HCT116 (cell line): ENCODE results near the gene SEC16A. TPM values are rescaled to one million over a fixed set of nuclear protein-coding genes. Genes with fewer than 3 reads are reported as not detected.

Experiments used
- ATAC-seq: fragments of 200-7000 bp; cut with Tn5 transposase; 2 replicates; pipeline ENCODE4 v1.9.1; 2020; ENCODE audit warnings: mild to moderate bottlenecking, moderate library complexity
- BruUV-seq: library from RNA; stranded (reverse); fragments of 400-500 nt; replicated peaks from 2 replicates; lab custom pipeline; 2021; lab: Mats Ljungman, UMichigan
- CTCF ChIA-PET: fragments of 300-600 bp; sonication (Branson Sonifier 250); formaldehyde crosslinking; loops from one replicate; lab custom pipeline; 2021; ENCODE audit warnings: antibody characterized with exemption; lab: Charles Lee
- POLR2A ChIA-PET: fragments of 300-600, 350-600 bp; sonication (Branson Sonifier 250); formaldehyde crosslinking; loops from one replicate; lab custom pipeline; 2021; ENCODE audit warnings: antibody characterized with exemption; lab: Charles Lee
- RAD21 ChIA-PET, 2 experiments: fragments of 300-600 bp; sonication (Branson Sonifier 250); formaldehyde crosslinking; loops; one replicate each; lab custom pipeline; 2023; ENCODE audit warnings: low total read pairs in 2 of 2; ENCODE audit not compliant: uncharacterized antibody in 2 of 2, unreplicated experiment in 2 of 2, low non-redundant PET in 1 of 2; lab: Charles Lee
- DNase-seq: peaks from one replicate; pipeline ENCODE4 v3.0.0-alpha.2; 2010; ENCODE audit warnings: low read depth, low spot score
- H2AFZ ChIP-seq: fragments of 200-600 bp; shearing (Covaris generic), sonication (generic); 2 replicates; pipeline ENCODE4 v1.6.1; 2017; ENCODE audit warnings: low read depth, mixed run types, mixed read lengths, antibody characterized with exemption, low read length; ENCODE audit not compliant: poor library complexity, severe bottlenecking
- H3K27ac ChIP-seq: 2 replicates; pipeline ENCODE4 v1.5.1; 2012; ENCODE audit warnings: low read depth, low read length
- H3K27me3 ChIP-seq: fragments of 200-600 bp; sonication (generic); 2 replicates; pipeline ENCODE4 v1.6.1; 2016; ENCODE audit warnings: mixed run types, low read length, mixed read lengths; ENCODE audit not compliant: insufficient read depth
- H3K36me3 ChIP-seq, 2 experiments: fragments of 200-500 bp in 1 of 2; fragments of 200-600 bp in 1 of 2; sonication (Bioruptor generic) in 1 of 2; sonication (generic) in 1 of 2; 2 replicates each; pipeline versions ENCODE4 v1.5.1 to v1.6.1; 2014 to 2016; ENCODE audit warnings: low read length in 2 of 2, inconsistent platforms in 1 of 2, mixed read lengths in 1 of 2, mixed run types in 1 of 2; ENCODE audit not compliant: insufficient read depth in 2 of 2, control insufficient read depth in 1 of 2
- H3K4me1 ChIP-seq, 2 experiments: fragments of 200-600 bp in 1 of 2; sonication (generic) in 1 of 2; 2 replicates each; pipeline versions ENCODE4 v1.5.1 to v1.6.1; 2012 to 2017; ENCODE audit warnings: low read length in 2 of 2, inconsistent platforms in 1 of 2, mild to moderate bottlenecking in 1 of 2, mixed read lengths in 1 of 2, mixed run types in 1 of 2, moderate library complexity in 1 of 2; ENCODE audit not compliant: insufficient read depth in 2 of 2, control insufficient read depth in 1 of 2
- H3K4me2 ChIP-seq: fragments of 200-600 bp; sonication (generic); 2 replicates; pipeline ENCODE4 v1.6.1; 2017; ENCODE audit warnings: mixed run types, low read length, mixed read lengths
- H3K4me3 ChIP-seq, 2 experiments: fragments of 200-600 bp in 1 of 2; sonication (generic) in 1 of 2; replicated peaks in 1 of 2; 2 replicates each; pipeline ENCODE4 v1.5.1; 2011 to 2016; ENCODE audit warnings: low read length in 2 of 2, control low read depth in 1 of 2, low read depth in 1 of 2, mild to moderate bottlenecking in 1 of 2, mixed read lengths in 1 of 2, mixed run types in 1 of 2
- H3K79me2 ChIP-seq: fragments of 200-600 bp; sonication (generic); 2 replicates; pipeline ENCODE4 v1.6.1; 2017; ENCODE audit warnings: mild to moderate bottlenecking, mixed run types, low read length, moderate library complexity, mixed read lengths; ENCODE audit not compliant: insufficient read depth
- H3K9ac ChIP-seq: fragments of 200-600 bp; sonication (generic); 2 replicates; pipeline ENCODE4 v1.6.1; 2016; ENCODE audit warnings: low read length, mixed read lengths
- H3K9me2 ChIP-seq: fragments of 200-600 bp; sonication (generic), shearing (Covaris generic); 2 replicates; pipeline ENCODE4 v1.6.1; 2017; ENCODE audit warnings: mixed run types, mild to moderate bottlenecking, moderate library complexity; ENCODE audit not compliant: insufficient read depth
- H3K9me3 ChIP-seq, 2 experiments: fragments of 200-500 bp in 1 of 2; fragments of 200-600 bp in 1 of 2; sonication (Bioruptor generic) in 1 of 2; sonication (generic) in 1 of 2; 2 replicates each; pipeline ENCODE4 v1.6.1; 2014 to 2017; ENCODE audit warnings: low read length in 2 of 2, mixed read lengths in 2 of 2, inconsistent platforms in 1 of 2, low read depth in 1 of 2, mild to moderate bottlenecking in 1 of 2, mixed run types in 1 of 2, moderate library complexity in 1 of 2; ENCODE audit not compliant: control insufficient read depth in 1 of 2, insufficient read depth in 1 of 2
- H4K20me1 ChIP-seq: fragments of 200-600 bp; sonication (generic), shearing (Covaris generic); 2 replicates; pipeline ENCODE4 v1.6.1; 2017; ENCODE audit warnings: mixed run types, mild to moderate bottlenecking, moderate library complexity; ENCODE audit not compliant: insufficient read depth
- CBX3 ChIP-seq: IDR thresholded peaks from 2 replicates; pipeline ENCODE4 v1.6.1; 2012; ENCODE audit warnings: low read depth
- CEBPB ChIP-seq: IDR thresholded peaks from 2 replicates; pipeline ENCODE4 v1.6.1; 2012; ENCODE audit warnings: low read depth
- CTCF ChIP-seq, 3 experiments: fragments of 200-600 bp in 1 of 3; sonication (generic) in 1 of 3; IDR thresholded peaks in 2 of 3; conservative IDR thresholded peaks in 1 of 3; 2 replicates each; pipeline ENCODE4 v1.5.1; 2012 to 2017; ENCODE audit warnings: low read depth in 2 of 3, low read length in 2 of 3, antibody characterized with exemption in 1 of 3, borderline replicate concordance in 1 of 3, control low read depth in 1 of 3, mild to moderate bottlenecking in 1 of 3, mixed read lengths in 1 of 3, mixed run types in 1 of 3, moderate library complexity in 1 of 3; ENCODE audit not compliant: insufficient read depth in 1 of 3
- EGR1 ChIP-seq: IDR thresholded peaks from 2 replicates; pipeline ENCODE4 v1.6.1; 2012; ENCODE audit warnings: low read depth
- EZH2 ChIP-seq: fragments of 200-600 bp; sonication (generic); IDR thresholded peaks from 2 replicates; pipeline ENCODE4 v1.6.1; 2017; ENCODE audit warnings: antibody characterized with exemption, mixed run types
- EZH2phosphoT487 ChIP-seq: fragments of 200-600 bp; IDR thresholded peaks from 2 replicates; pipeline ENCODE4 v1.6.1; 2018; ENCODE audit warnings: antibody characterized with exemption, borderline replicate concordance
- JUND ChIP-seq: IDR thresholded peaks from 2 replicates; pipeline ENCODE4 v1.6.1; 2012
- MAX ChIP-seq: IDR thresholded peaks from 2 replicates; pipeline ENCODE4 v1.6.1; 2012
- POLR2A ChIP-seq: IDR thresholded peaks from 2 replicates; pipeline ENCODE4 v1.7.0; 2011; ENCODE audit warnings: borderline replicate concordance; ENCODE audit not compliant: insufficient read depth, insufficient read length; ENCODE audit errors: extremely low read depth
- POLR2AphosphoS5 ChIP-seq: IDR thresholded peaks from 2 replicates; pipeline ENCODE4 v1.6.1; 2011; ENCODE audit warnings: mild to moderate bottlenecking, low read depth, low read length, moderate library complexity
- RAD21 ChIP-seq: IDR thresholded peaks from 2 replicates; pipeline ENCODE4 v1.6.1; 2012; ENCODE audit warnings: low read depth, mild to moderate bottlenecking
- REST ChIP-seq: IDR thresholded peaks from 2 replicates; pipeline ENCODE4 v1.6.1; 2012; ENCODE audit warnings: low read depth
- SIN3A ChIP-seq: IDR thresholded peaks from 2 replicates; pipeline ENCODE4 v1.6.1; 2012; ENCODE audit warnings: low read depth
- SP1 ChIP-seq: IDR thresholded peaks from 2 replicates; pipeline ENCODE4 v1.6.1; 2012; ENCODE audit warnings: low read depth
- SRF ChIP-seq: IDR thresholded peaks from 2 replicates; pipeline ENCODE4 v1.6.1; 2012; ENCODE audit warnings: low read depth
- YY1 ChIP-seq: IDR thresholded peaks from 2 replicates; pipeline ENCODE4 v1.6.1; 2011; ENCODE audit warnings: low read length, low read depth, moderate library complexity, mild to moderate bottlenecking; ENCODE audit not compliant: insufficient replicate concordance; ENCODE audit errors: extremely low read depth
- ZFX ChIP-seq: fragments of 450-650 bp; IDR thresholded peaks from 2 replicates; pipeline ENCODE4 v1.6.1; 2017
- ZNF274 ChIP-seq: fragments of 200-500 bp; sonication (Bioruptor generic); IDR thresholded peaks from 2 replicates; pipeline ENCODE4 v1.6.1; 2014; ENCODE audit warnings: mild to moderate bottlenecking, low read depth, low read length, inconsistent platforms
- intact Hi-C: fragments of 100-400 bp; cut with micrococcal nuclease; formaldehyde crosslinking; loops from 2 replicates; pipeline ENCODE4 v1.10.0; 2022
- total RNA-seq: library from RNA; stranded (reverse); gene quantifications from one replicate; pipeline ENCODE4 v1.2.1, GENCODE V29; 2021; ENCODE audit not compliant: unreplicated experiment
- TF ChIP-seq, protein P1 (sequence below): IDR thresholded peaks from 2 replicates; pipeline ENCODE4 v1.6.1; 2012

The SEC16A gene
- total RNA-seq, 1 experiment from 2014 or later: 49.8 TPM

GRCh38 chr9:136506425-136506824, 23.6 kb upstream of the SEC16A start (continued):
- TF ChIP-seq REST (no peak), ZFX (no peak), EGR1 (no peak), SIN3A (no peak), POLR2A (no peak), SRF (no peak), YY1 (no peak), EZH2phosphoT487 (no peak), MAX (no peak)
- TF ChIP-seq, protein P1, sequence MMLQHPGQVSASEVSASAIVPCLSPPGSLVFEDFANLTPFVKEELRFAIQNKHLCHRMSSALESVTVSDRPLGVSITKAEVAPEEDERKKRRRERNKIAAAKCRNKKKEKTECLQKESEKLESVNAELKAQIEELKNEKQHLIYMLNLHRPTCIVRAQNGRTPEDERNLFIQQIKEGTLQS: no peak

- peaks cover 8 to 10% of the 10 kb centered on the region in 2 experiments for H3K36me3 ChIP-seq
- no peaks in the 10 kb centered on the region for H3K79me2 ChIP-seq
- H3K9me3 ChIP-seq: no peaks in the 10 kb centered on the region
- H3K4me2 ChIP-seq: no peak overlapping the region
- H3K27me3 ChIP-seq: no peaks in the 10 kb centered on the region
- BruUV-seq: no TSS peak
- no peak overlapping the region for H3K4me3 ChIP-seq
- no peaks in the 10 kb centered on the region for H3K9me2 ChIP-seq
- ChIA-PET CTCF (no interaction called here), POLR2A (no interaction called here), RAD21 (no interaction called here)
- H3K4me1 ChIP-seq: no peaks in the 10 kb centered on the region
- no peak overlapping the region for H2AFZ ChIP-seq
- no peak overlapping the region for H3K9ac ChIP-seq
- no peak overlapping the region for H3K27ac ChIP-seq
- ATAC-seq (no peak), DNase-seq (no peak)
- intact Hi-C loops: no loop called here
- no peaks in the 10 kb centered on the region for H4K20me1 ChIP-seq
- TF ChIP-seq CEBPB (no peak), JUND (no peak), POLR2AphosphoS5 (no peak), EZH2 (no peak), SRF (no peak), POLR2A (no peak), SIN3A (no peak), EZH2phosphoT487 (no peak), CTCF (IDR thresholded peaks at IDR 0.05 in 2 of 3, conservative IDR thresholded peaks at IDR 0.05 in 1 of 3; ENCODE audit: borderline replicate concordance in 1 of 3, insufficient read depth in 1 of 3, low read depth in 2 of 3, low read length in 2 of 3) (no peak), CBX3 (no peak), ZNF274 (no peak), ZFX (no peak), RAD21 (no peak), YY1 (no peak), SP1 (no peak)
These were observed 22.9 kb upstream of the SEC16A start for GRCh38 chr9:136505406-136506403.
